ENCODE measurements around the gene SLC25A38.
A peak's percentile ranks its signal among the peaks of the same experiment; 100 is the strongest.
"Not testable (repeated sequence)": the region's sequence is repeated elsewhere in the genome, so short reads cannot be mapped to it uniquely, and the experiment has no call there.

The SLC25A38 gene, protein sequence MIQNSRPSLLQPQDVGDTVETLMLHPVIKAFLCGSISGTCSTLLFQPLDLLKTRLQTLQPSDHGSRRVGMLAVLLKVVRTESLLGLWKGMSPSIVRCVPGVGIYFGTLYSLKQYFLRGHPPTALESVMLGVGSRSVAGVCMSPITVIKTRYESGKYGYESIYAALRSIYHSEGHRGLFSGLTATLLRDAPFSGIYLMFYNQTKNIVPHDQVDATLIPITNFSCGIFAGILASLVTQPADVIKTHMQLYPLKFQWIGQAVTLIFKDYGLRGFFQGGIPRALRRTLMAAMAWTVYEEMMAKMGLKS

DNA sequence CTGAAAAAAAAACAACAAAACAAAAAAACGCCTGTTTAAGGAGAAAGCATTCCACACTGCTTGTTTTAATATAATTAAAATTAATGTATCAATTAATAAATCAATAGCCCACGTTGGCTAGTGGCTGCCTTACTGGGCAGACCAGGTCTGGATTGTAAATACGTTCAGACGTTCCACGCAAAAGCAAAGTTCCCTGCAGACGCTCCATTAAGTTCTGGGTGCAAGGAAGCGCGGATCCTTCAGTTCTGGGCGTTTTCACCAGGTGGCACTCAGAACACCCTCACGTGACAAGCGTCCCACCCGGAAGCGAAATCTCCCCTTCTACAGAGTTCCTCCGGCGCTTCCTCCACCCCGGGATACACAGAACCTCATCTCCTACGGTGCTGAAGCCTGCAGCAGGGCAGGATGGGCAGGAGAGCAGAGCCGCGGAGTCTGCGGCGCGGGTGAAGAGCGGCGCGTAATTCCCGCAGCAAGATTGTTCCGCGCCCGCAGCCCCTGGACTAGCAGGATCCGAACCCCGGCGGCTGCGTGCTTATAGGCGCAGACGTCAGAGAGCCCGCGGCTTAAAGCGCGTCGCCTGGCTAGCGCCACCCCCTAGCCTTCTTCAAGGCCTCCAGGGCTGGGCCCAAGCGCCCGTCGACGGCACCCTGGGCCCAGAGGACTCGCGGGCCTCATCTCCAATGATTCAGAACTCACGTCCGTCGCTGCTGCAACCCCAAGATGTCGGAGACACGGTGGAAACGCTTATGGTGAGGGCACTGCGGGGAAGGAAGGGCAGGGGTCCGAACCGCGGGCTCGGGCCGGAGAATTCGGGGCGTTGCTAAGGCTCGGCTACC, at the start of gene SLC25A38:
Gene SLC25A38 (plus strand): TSS at position 326 of the 836 bp plus-strand sequence. CDS start 355 bp downstream, at position 681.
- DNase-seq (ENCODE audit: low read depth) = peak; percentile 67

DNA sequence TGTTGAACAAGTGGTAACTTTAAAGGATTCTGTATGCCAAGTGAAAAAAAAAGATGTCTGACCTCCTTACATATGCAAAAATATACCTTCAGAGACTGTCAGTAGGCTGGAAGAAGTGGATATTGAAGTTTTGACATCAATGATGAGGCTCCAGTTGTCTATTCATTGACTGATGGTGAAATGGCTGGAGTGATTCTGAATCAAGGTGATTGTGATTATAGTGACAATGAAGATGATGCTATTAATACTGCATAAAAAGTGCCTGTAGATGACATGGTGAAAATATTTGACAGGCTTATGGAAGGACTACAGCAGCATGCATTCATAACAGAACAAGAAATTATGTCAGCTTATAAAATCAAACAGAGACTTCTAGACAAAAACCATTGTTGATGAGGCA, 49.6 kb upstream of the SLC25A38 start:
- no peak for DNase-seq (ENCODE audit: low read depth)

DNA sequence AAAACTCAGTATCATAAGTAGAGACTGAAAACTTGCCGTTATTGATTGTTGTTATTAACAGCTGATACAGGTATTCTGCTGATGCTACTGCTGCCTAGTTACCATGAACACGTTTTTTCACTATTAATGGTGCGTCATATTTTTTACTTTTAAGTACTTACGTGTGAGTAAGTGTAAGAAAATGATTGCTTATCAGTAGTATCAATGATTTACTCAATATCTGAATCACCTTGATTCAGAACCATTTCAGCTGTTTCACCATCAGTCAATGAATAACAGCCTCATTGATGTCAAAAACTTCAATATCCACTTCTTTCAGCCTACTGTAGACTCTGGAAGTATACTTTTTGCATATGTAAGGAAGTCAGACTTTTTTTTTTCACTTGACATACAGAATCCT, 49.0 kb upstream of the SLC25A38 start:
- no peak for DNase-seq (ENCODE audit: low read depth)

DNA sequence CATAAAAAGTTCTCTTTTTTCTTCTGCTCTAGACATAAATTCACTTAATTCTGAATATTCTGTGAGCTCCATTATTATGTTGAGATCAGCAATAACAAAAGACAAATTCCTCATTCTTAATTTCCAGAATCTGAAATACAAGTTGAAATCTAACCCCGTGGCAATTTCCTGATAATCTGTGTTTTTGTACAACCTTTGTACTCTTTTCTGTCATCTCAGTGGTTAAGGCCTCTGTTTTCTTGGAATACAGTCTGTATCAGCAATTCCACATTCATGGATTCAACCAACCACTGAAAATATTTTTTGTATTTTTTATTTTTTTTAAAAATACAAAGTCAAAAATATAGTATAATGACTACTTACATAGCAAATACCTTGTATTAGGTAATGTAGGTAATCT, 45.0 kb upstream of the SLC25A38 start:
- no peak for DNase-seq (ENCODE audit: low read depth)

DNA sequence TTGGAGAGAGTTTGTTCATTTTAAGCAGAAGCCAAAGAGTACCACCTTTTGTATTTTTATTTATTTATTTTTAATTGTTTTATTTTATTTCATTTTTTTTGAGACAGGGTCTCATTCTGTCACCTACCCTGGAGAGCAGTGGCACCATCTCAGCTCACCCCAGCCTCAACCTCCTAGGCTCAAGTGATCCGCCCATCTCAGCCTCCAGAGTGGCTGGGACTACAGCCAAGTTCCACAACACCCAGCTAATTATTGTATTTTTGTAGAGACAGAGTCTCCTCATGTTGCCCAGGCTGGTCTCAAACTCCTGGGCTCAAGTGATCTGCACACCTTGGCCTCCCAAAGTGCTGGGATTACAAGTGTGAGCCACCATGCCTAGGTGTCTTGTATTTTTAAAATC, 44.1 kb upstream of the SLC25A38 start:
- DNase-seq (ENCODE audit: low read depth) = no peak

DNA sequence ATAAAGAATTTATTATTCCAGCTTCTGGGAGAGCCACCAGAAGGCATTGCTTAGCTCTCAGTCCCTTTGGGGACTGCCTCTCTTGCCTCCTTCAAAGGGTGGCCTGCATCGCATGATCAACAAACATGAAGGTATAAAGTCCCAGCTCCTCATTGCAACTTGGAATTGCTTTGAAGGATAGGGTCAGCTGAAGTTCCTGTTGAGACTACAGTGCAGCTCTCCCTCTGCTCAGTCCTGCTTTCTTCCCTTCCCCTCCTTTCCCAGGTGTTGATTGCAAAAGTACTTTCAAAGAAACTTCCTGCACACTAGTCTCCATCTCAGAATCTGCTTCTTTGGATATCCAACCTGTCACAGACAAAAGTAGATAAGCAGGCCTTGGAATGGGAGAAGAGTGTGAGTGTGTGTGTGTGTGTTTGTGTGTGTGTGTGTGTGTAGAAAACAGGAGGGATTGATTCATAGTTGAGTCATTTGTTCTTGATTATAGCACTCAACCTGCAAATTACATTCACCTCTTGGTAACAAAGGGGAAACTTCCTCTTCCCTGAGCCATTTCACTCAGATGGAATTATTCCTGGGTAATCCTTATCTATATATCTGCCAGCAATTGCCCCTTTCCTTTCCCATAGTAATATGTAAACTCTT, 40.0 kb upstream of the SLC25A38 start:
- no peak for DNase-seq (ENCODE audit: low read depth)

DNA sequence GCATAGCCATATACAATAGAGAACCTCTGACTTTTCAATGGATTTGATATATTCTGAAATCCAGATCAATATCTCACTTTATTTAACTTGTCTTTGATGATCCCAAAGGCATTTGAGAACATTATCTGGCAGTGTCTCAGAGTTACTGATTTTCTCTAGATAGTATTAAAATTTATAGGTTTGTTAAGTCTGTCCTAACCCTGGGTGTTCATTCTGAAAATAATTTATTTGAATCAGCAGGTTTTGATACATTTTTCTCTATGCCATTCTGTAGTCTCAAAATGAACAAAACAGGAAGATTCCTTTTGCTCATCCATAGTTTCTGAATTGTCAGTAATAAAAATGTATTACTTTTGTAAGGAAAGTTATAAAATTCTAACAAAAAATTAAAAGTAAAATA, 39.4 kb upstream of the SLC25A38 start:
- DNase-seq (ENCODE audit: low read depth) = no peak

DNA sequence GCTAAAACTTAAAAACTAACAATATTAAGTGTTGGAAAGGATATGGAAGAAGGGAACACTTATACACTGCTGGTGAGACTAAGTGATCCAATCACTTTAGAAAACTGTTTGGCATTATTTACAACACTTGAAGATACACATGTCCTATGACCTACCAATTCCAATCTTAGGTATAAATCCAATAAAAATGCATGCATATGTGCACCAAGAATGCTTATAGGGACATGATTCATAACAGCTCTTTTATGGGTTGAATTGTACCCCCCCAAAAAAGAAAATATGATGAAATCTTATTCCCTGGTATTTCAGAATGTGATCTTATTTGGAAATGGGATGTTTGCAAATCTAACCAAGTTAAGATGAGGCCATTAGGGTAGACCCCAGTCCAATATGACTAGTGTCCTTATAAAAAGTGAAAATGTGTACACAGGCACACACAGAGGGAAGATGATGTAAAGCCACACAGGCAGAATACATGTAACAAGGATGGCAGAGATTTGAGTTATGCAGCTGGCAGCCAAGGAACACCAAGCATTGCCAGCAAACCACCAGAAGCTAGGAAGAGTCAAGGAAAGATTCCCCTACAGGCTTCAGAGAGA, 38.3 kb upstream of the SLC25A38 start:
- no peak for DNase-seq (ENCODE audit: low read depth)

DNA sequence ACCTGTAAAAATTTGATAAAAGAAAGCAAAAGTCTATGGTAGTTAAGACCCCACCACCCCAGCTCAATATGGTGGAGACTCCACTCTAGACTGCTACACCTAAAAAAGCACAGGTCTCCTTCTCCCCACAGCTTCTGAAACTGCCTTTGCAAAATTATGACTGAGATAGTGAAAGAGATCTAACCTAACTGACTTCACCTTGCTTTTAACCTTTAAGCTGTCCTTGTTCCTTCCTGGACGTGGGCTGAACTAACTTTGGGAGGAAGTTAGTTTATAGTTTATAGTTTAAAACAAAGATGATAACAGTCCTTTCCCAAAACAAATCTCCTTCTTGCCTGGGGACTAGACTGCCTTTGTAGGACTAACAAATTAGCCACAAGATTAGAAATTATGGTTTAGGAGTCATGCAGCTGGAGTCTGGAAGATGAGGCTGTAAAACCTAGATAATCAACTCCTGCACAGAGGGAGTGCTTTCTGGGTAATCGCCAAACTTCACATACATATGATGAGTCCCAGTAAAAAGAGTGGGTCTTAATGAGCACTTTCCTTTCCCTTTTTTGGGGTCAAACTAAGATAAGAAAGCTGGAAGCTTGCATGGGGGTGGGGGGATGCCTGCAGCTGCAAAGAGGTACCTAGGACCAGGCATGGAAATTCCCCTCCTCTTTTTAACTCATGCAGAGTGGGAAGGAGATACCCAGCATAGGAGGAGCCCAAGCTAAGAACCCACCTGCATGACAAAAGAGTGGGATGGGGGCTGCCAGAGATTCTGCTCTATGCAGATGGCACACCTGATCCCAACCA, 36.2 kb upstream of the SLC25A38 start:
- no peak for DNase-seq (ENCODE audit: low read depth)

DNA sequence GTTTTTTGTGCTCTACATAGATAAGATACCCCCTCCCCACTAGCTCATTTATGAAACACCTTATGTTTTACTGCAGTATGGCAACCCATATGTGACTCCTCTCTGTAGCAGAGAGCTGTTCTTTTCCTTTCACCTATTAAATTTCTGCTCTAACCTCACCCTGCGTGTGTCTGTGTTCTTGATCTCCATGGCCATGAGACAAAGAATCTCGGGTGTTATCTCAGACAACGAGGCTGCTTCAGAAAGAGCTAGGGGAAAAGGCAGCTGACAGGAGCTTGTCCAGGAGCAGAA, 35.6 kb upstream of the SLC25A38 start:
- no peak for DNase-seq (ENCODE audit: low read depth)

DNA sequence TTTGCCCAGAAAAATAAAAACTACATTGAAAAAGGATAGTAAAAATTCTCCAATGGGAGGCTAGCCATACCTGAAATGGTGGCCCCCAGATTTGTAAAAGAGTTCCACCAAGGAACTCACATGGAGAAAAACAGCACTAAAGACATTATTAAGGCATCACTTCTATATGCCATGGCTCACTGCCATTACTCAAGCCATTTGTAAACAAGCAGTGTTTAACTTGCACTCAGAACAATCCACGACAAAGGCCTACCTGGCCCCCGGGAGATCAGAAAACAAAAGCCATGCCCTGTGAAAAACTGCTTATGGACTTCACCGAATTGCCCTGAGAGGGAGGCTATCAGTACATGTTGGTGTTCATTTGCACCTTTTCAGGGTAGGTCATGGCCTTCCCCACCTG, 34.1 kb upstream of the SLC25A38 start:
- DNase-seq (ENCODE audit: low read depth) = no peak

DNA sequence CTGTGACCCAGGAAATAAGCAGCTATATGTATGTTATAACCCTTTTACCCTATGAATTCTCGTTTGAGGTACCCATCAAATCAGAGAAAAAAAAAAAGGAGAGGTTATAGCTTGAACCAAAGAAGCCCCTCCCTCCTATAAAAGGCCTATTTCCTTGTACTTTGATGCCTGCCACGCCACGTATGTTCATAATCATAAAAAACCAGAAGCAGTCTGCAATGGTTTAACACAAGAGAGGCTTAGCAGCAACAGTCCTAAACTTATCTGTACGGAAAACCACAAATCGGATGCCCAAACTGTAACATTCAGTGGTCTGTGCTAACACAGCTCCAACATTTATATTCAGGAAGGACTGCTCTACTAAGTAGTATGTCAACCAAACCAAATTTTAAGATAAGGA, 32.5 kb upstream of the SLC25A38 start:
- no peak for DNase-seq (ENCODE audit: low read depth)

DNA sequence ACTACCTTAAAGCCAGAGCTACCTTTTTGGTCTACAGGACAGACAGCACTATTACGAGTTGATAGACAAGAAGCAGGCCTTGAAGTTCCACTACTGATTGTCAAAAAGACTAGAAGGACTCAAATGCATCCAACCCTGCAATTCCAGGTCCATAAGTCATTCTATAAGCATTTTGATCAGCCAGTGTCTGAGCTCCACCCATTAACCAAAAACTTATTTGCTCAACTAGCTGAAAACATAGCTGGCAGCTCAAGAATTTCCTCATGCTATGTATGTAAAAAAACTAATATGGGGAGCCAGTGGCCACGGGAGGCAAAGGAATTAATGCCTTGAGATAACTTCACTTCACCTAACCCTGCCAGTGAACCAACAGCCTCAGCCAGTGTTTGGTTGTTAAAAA, 32.0 kb upstream of the SLC25A38 start:
- DNase-seq (ENCODE audit: low read depth) = not testable (repeated sequence)

DNA sequence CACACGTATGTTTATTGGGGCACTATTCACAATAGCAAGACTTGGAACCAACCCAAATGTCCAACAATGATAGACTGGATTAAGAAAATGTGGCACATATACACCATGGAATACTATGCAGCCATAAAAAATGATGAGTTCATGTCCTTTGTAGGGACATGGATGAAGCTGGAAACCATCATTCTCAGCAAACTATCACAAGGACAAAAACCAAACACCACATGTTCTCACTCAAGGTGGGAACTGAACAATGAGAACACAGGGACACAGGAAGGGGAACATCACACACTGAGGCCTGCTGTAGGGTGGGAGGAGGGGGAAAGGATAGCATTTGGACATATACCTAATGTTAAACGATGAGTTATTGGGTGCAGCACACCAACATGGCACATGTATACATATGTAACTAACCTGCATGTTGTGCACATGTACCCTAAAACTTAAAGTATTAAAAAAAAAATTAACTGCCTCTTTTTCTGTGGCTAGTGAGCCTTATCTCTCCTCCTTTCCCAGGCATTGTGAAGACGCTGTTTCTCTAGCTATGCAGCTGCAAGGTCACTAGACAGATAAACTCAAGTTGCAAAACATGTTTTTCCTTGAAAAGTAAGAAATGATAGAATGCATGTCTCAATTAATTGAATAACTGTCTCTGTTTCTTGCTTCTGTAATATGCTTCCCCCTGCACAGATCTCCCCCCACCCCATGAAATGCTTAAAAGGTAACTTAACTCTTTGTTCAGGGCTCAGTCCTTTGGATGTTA, 29.8 kb upstream of the SLC25A38 start:
- not testable (repeated sequence) for DNase-seq (ENCODE audit: low read depth)

DNA sequence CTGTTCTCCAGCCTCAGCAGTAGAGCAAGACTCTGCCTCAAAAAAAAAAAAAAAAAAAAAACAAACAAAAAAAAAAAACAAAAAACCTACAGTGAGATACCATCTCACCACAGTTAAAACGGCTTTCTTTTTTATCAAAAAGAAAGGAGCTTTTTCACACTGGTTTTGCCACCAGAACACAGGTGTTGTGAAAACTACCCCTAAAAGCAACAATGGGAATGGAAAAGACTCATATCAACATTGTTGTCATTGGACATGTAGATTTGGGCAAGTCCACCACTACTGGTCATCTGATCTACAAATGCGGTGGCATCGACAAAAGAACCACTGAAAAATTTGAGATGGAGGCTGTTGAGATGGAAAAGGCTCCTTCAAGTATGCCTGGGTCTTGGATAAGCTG, 24.8 kb upstream of the SLC25A38 start:
- DNase-seq (ENCODE audit: low read depth) = no peak

DNA sequence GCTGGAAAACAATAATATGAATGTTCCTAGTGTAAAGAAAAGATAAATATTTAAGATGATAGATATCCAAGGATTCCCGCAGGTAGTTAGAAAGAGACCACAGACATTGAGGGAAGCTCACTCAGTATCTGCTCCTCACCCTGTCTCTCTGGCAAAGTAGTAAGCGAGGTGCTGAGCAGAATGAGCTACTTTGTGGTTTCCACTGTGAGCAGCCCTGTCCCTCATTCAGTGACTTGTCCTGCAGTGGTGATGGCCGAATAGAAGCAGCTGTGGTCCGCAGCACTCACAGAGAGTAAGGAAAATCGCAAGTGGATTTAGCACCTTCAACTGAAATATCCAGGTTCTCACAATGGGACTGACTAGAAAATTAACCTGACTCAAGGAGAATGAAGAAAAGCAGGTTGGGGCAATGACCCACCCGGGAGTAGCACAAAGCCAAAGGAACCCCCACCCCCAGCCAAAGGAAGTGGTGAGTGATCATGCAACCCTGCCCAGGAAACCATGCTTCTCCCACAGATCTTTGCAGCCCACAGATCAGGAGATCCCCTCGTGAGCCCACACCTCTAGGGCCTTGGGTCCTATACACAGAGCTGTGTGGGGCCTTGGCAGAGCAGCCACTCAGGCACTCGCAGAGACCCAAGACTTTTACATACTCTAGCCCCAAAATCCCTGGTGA, 21.8 kb upstream of the SLC25A38 start:
- DNase-seq (ENCODE audit: low read depth) = peak; percentile 32

DNA sequence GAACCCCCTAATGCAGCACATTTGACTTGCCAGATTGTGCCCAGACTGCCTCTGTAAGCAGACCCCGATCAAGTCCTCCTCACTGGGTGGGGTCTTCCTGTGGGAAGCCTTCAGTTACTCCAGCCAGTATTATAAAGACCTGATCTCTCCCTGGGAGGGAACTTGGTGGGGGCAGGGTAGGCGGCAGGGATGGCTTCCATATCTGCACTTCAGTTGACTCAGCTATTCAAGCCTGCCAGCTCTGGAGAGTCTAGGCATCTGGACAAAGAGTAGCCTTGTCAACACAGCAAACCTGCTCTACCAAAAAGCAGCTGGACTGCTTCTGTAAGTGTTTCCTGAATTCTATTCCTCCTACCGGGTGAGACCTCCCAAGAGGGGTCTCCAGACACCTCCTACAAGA, 21.0 kb upstream of the SLC25A38 start:
- DNase-seq (ENCODE audit: low read depth) = no peak

DNA sequence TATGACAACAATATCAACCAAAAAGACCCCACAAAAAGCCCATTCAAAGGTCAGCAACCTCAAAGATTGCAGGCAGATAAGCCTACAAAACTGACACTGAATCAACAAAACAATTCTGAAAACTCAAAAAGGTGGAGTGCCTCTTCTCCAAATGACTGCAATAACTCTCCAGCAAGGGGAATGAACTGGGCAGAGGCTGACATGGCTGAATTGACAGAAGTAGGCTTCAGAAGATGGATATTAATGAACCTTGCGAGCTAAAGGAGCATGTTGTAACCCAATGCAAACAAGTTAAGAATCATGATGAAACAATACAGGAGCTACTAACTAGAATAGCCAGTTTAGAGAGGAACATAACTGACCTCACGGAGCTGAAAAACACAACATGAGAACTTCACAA, 20.4 kb upstream of the SLC25A38 start:
- no peak for DNase-seq (ENCODE audit: low read depth)

DNA sequence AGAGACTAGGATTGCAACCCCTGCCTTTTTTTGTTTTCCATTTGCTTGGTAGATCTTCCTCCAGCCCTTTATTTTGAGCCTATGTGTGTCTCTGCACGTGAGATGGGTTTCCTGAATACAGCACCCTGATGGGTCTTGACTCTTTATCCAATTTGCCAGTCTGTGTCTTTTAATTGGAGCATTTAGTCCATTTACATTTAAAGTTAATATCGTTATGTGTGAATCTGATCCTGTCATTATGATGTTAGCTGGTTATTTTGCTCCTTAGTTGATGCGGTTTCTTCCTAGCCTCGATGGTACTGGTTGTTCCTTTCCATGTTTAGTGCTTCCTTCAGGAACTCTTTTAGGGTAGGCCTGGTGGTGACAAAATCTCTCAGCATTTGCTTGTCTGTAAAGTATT, 12.7 kb upstream of the SLC25A38 start:
- DNase-seq (ENCODE audit: low read depth) = not testable (repeated sequence)

DNA sequence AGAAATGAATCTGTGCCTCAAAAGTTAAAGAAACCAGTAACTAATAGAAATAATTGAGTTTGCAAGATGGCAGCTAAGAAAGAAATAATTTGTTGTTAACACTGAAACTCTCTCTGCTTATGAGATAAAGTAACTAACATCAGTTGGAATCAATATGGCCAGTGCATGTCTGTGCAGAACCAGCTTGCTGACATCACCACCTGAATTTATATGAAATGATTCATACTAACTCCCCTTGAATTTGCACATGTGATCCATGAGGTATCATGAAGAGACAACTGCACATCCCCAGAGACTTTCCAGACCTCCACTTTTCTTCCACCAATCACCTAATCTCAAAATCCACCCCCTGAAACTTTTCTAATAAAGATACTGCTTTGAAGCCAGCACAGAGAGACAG, 10.3 kb upstream of the SLC25A38 start:
- DNase-seq (ENCODE audit: low read depth) = no peak
